ENCODE measurements around the gene TSSK3.
"Not testable (repeated sequence)": the region's sequence is repeated elsewhere in the genome, so short reads cannot be mapped to it uniquely, and the experiment has no call there.

TSSK3 gene

DNA sequence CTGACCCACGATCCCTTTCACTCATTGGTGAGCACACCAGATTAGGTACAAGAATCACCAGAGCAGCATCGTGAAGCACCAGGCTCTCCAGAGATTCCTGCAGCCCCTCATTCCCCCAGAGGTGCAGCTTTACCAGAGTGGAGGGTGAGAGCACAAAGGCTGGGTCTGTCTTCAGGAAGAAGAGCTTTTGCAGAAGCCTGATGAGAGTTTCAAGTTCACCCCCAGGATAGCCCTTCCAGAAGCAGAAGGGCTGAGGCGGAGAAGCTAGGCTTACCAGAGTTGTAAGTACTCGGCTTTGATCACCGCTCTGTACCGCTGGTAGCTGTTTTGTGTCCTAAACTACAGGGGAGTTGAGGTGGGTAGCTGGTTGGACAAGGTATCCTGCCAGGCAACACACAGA, 3.1 kb downstream of the TSSK3 start:
- no peak for DNase-seq

DNA sequence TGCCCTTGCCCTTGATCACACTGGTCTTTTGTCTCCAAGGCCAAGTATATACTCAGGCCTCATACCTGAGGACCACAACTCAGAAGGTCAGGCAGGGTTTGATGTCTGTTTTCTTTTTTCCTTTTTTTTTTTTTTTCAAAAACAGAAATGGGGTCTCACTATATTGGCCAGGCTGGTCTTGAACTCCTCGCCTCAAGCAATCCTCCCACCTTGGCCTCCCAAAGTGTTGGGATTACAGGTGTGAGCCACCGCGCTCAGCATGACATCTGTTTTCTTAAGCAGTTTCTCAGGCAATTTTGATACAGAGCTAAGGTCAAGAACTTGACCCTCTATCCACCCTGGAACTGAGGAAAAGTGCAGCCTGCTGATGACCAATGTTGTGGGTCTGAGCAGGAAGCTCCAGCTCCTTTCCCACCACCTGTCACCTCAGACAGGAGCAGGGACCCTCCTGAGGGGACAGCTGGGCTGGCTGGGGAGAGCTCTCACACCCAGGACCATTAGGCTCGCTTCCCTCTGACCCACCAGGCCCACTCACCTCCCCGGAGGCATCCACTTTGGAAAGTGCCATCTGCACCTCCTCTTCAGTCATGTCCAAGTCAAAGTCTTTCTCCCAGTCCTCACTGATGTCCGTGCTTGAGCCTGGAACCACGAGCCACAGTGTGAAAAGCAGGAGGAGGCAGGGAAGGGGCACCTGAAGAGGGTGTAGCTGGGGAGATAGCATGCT, 5.7 kb downstream of the TSSK3 start:
- DNase-seq, result no peak

DNA sequence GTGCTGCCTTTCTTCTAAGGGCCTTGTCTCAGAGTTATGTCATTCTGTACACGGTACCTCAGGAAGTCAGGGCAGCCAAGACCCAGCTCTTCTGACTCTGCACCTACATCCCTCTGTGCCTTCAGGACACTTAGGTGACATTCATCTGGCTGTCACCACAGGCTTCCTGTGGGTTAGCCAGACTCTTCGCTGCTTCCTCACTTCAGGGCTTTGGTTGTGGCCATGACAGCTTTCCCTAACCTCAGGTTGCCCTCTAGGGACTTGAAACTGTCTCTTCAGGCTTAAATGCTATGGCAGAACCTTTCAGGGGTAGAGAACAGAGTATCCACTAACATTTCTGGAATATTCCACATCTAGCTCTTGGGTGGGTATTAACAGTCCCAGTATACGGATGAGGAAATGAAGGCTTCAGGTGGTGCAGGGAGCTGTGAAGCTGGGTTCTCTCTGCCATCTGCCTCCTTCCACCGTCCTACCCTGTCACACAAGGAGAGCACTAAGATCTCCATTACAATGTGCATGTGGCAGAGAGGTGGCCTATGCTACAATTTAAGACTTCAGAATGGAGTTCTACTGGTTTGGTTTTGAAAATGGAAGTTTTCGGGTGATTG, 9.9 kb downstream of the TSSK3 start:
- peak; percentile 71 for DNase-seq

DNA sequence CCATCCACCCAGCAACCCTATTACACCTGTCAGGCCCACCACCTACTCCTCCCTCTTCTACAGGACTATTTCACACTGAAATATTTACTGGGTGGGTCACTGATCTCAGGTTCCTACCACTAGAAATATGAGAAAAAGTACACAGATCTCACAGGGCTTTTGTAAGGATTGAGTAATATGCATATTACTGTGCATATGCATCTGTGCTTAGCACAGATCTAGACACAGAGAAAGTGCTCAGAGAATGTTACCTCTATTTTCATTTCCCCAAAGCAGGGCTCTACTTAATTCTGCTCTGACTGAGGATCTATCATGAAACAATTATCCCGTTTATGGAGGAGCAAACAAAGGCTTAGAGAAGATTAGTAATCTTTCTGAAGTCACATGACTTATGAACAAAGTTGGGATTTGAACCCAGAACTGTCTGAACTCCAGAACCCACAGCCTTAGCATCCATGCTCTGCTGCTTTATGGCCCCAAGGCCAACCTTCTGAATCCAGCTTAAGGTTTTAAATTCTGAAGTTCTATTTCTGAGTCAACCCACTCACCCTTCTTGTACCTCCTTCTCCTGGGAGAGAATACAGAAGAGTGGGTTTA, 11.8 kb downstream of the TSSK3 start:
- no peak for DNase-seq

DNA sequence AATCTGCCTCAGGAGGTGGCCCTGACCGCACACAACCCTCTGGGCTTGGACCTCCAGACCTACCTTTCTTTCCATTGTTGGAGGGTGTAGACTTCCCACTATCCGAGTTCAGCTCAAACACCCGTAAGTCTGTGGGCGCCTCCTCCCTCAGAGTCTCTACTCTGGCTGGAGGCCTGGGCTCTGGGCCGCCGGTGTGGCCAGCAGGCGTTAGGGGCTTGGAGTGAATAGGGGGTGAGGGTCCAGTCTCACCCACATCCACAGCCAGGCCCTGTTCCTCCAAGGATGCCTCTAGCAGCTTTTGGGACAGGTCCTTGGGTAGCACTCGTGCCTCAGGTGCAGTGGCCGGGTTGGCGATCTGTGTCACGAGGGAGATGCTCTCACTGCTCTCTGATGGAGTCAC, 13.9 kb downstream of the TSSK3 start:
- DNase-seq, result no peak

DNA sequence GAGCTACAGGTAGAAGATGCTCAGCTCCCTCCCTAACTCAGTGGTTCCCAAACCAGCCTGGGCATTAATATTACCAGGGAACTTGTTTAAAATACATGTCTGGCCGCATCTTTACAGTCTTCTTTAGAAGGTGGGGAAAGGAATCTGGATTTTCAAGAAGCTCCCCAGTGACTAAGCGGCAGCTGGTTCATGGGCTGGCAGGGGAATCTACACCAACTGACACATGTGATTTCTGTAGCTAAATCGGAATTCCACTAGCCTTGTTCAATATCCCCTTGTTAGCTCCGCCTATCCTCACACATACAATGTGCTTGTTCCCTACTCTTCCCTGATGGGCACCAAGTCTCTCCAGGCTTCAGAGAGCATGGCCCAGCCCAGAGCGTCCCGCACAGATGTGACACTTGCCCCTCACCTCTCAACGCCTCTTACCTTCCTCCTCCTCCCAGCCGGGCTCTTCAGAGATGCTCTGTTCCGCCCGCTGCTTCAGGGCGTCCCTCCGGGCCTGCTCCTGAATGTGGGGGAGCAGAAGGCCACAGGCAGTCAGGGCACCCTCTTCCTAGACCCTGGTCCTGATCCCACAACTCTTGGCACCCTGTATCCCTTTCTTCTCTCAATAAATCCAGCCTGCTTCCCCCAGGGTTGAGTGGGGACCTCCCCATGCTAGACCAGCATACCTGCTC, 15.3 kb downstream of the TSSK3 start:
- no peak for DNase-seq

GRCh38 chr1:32380057-32380456, 17.7 kb downstream of the TSSK3 start:
- DNase-seq, result no peak

DNA sequence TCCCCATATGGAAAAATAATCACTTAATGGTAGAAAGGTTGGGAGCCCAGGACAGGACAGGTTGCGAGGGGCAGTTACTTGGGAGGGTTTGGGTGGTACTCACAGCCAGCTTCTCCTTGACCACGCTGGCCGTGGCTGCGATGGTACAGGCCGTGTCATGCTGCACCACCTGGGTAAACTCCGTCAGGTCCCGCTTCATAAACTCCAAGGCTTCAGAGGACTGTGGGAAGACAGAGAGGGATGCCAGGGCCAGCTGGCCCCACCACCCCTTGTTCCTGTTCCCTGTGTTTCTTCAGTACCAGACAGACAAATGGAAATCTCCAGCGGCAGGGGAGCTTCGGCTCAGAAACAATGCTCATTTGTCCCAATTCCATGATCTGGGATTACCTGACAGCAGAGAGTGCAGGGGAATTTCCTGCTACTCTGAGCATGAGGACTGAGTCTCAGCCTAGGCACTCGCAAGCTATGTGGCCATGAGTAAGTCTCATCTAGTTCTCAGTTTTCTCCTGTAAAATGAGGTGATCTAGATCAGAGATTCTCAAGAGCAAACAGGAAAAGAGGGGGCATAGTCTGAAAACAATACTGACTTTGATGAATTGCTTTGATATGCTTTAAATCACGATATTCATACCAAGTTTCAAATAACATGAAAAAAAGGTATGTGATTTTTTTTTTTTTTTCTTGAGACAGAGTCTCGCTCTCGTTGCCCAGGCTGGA, 24.5 kb downstream of the TSSK3 start:
- DNase-seq, result no peak

DNA sequence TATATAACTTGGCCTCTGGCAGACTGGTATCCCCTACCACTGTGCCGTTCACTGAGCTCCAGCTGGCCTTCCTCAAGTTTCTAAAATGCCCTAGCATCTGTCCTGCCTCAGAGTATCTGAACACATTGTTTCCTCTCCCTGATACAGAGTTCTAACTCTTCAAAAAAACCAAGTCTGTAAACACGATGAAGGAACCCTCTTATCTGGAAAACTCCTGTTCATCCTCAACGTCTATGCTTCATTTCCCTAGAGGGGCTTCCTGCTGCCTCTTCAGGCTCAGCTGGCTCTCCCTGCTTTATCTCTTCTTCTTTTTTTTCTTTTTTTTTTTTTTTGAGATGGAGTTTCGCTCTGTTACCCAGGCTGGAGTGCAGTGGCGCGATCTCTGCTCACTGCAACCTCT, 26.3 kb downstream of the TSSK3 start:
- no peak for DNase-seq

DNA sequence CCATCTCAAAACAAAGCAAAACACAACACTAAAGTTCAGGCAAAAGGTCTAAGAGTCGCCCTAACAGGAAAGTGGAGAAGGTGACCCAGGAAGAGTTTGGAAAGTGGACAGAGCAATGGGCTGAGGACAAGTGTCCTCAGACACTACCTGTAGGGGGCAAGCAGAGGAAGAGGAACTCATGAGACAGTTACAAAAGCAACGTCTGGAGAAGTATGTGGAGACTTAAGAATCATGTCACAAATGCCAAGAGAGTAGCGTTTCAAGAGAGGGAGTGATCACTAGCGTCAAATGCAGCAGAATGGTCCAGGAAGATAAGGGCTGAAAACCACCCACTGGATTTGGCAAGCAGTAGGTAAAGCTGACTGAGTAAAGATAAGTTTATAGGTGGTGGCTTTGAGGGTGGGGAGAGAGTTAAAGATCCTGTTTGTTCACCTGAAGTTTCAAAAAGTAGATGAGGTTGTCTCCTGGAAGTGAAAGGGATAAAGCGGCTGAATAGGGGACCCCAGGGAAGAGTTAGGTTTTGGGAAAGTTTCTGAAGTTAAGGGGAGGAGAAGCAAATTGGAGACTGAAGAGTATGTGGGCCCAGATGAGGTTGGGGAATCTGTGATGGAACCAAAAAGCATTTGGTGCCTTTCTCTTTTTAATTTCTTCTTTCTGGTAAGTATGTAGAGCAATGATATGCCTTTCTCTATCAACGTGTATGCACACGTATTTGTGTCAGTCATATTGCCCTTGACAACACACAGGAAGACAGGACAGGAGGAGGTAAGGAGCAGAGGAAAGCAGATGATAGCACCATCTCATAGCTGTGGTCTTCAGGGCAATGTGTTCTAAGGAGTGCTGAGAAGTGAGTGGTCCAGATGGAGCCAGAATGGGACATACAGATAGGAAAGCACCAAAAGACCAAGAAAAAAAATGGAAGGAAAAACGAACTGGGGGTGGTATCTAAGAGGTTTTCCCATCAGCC, 28.8 kb downstream of the TSSK3 start:
- no peak for DNase-seq

GRCh38 chr1:32392325-32392724, 30.0 kb downstream of the TSSK3 start:
- no peak for DNase-seq

DNA sequence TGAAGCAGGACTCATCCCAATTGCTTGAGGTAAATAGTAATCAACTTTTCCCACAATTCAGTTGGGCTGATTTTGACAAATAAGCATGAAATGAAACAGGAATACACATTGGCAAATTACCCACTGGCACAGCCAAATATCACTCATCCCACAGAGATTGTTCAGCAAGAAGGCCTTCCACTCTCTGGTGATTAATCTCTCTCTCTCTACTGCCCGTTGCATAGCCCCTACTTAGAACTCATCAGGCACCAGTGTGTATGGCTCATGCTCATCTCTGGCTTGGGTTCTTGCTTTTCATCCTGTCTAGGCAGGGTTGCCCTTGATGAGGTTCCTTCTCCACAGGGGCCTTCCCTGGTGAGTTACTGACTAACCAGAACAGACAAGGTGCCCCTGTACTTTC, 30.8 kb downstream of the TSSK3 start:
- DNase-seq, result peak; percentile 14

DNA sequence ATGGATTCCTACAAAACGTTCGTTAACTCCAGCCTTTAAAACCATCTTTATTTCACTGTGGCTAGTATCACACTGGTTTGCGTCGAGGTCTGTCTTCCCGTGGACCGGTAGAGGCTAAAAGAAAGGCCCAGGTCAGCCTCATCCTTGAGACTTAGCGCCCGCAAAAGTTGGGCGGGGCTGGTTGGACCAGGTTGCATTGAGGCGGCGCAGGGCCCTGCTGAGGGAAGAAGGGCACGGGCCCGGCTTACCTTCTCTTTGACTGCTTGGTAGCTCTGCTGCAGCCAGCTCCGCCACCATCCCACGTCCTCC, 31.4 kb downstream of the TSSK3 start:
- DNase-seq, result peak; percentile 26

- DNase-seq, result peak; percentile 99
Observed at GRCh38 chr1:32394141-32394889, 32.0 kb downstream of the TSSK3 start, which contains the start of gene BSDC1. BSDC1 (minus strand) TSS chr1:32394441; CDS start chr1:32394414, 27 bp downstream.

- DNase-seq, result no peak
Observed at GRCh38 chr1:32394890-32395432, 32.6 kb downstream of the TSSK3 start.

DNA sequence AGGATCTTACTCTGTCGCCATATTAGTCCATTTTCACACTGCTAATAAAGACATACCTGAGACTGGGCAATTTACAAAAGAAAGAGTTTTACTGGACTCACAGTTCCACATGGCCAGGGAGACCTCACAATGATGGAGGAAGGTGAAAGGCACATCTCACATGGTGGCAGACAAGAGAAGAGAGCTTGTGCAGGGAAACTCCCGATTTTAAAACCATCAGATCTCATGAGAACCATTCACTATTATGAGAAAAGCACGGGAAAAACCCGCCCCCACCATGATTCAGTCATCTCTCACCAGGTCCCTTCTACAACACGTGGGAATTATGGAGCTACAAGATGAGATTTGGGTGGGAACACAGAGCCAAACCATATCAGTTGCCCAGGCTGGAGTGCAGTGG, 34.2 kb downstream of the TSSK3 start:
- not testable (repeated sequence) for DNase-seq

GRCh38 chr1:32398401-32398800, 36.1 kb downstream of the TSSK3 start:
- no peak for DNase-seq

GRCh38 chr1:32399843-32400242, 37.5 kb downstream of the TSSK3 start:
- no peak for DNase-seq

- DNase-seq, result peak; percentile 62
Observed at GRCh38 chr1:32400876-32401631, 38.7 kb downstream of the TSSK3 start.

DNA sequence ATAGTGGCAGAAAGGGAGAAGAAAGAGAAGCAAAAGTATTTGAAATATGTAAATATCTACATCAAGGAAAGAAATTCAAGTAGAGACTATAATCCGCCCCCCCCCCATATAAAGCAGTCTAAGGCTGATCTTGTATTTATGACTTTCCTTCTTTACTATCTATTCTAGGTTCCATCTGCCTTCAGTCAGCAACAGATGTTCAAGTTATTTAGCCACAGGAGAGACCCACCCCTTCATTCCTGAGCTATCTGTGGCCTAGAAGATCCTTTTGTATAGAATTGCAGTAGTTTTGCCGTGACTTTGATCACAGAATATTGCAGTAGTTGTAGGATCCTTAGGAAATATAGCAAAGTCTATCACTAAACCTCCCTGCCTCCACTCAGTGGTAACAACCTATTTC, 42.6 kb downstream of the TSSK3 start:
- no peak for DNase-seq
